Measurements from ENCODE around the gene TOX3.

DNA sequence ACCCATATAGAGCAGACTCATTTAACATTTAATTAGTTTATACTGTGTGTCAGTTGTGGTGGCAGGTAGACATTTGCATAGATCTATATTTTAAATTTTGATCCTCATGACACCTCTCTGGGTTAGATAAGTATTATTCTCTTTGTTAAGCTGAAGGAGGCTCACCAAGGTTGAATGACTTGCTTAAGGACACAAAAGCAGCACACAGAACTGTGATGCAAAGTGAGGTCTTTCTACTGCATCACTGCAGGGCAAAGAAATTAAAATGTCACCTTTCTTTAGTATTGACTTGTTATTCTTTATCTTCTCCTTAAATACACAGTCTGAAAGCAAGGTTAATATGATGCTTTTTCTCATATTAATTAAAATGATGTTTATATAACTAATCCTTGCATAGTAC, 8.6 kb upstream of the TOX3 start:
- TF ChIP-seq, protein P1, sequence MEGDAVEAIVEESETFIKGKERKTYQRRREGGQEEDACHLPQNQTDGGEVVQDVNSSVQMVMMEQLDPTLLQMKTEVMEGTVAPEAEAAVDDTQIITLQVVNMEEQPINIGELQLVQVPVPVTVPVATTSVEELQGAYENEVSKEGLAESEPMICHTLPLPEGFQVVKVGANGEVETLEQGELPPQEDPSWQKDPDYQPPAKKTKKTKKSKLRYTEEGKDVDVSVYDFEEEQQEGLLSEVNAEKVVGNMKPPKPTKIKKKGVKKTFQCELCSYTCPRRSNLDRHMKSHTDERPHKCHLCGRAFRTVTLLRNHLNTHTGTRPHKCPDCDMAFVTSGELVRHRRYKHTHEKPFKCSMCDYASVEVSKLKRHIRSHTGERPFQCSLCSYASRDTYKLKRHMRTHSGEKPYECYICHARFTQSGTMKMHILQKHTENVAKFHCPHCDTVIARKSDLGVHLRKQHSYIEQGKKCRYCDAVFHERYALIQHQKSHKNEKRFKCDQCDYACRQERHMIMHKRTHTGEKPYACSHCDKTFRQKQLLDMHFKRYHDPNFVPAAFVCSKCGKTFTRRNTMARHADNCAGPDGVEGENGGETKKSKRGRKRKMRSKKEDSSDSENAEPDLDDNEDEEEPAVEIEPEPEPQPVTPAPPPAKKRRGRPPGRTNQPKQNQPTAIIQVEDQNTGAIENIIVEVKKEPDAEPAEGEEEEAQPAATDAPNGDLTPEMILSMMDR (tag by site-specific recombination; IDR thresholded peaks at IDR 0.05), result no peak
- TF ChIP-seq ZNF785 (tag by site-specific recombination; IDR thresholded peaks at IDR 0.05) (no peak), ZBTB26 (tag by site-specific recombination; optimal IDR thresholded peaks at IDR 0.05) (no peak), WT1 (tag by site-specific recombination; IDR thresholded peaks at IDR 0.05) (no peak), EGR2 (tag by site-specific recombination; IDR thresholded peaks at IDR 0.05; ENCODE audit: low read depth) (no peak), SETDB1 (IDR thresholded peaks at IDR 0.05; ENCODE audit: insufficient read length, low read length) (no peak), BCL11A (tag by site-specific recombination; IDR thresholded peaks at IDR 0.05; ENCODE audit: low read depth) (no peak), ZNF121 (tag by site-specific recombination; IDR thresholded peaks at IDR 0.05) (no peak), YY1 (tag by site-specific recombination; IDR thresholded peaks at IDR 0.05) (no peak), REST (tag by site-specific recombination; IDR thresholded peaks at IDR 0.05) (no peak), KLF1 (tag by site-specific recombination; IDR thresholded peaks at IDR 0.05) (no peak), ZNF292 (tag by site-specific recombination; IDR thresholded peaks at IDR 0.05; ENCODE audit: borderline replicate concordance, low read depth) (no peak)
- TF ChIP-seq, protein P2, sequence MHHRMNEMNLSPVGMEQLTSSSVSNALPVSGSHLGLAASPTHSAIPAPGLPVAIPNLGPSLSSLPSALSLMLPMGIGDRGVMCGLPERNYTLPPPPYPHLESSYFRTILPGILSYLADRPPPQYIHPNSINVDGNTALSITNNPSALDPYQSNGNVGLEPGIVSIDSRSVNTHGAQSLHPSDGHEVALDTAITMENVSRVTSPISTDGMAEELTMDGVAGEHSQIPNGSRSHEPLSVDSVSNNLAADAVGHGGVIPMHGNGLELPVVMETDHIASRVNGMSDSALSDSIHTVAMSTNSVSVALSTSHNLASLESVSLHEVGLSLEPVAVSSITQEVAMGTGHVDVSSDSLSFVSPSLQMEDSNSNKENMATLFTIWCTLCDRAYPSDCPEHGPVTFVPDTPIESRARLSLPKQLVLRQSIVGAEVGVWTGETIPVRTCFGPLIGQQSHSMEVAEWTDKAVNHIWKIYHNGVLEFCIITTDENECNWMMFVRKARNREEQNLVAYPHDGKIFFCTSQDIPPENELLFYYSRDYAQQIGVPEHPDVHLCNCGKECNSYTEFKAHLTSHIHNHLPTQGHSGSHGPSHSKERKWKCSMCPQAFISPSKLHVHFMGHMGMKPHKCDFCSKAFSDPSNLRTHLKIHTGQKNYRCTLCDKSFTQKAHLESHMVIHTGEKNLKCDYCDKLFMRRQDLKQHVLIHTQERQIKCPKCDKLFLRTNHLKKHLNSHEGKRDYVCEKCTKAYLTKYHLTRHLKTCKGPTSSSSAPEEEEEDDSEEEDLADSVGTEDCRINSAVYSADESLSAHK (tag by site-specific recombination; IDR thresholded peaks at IDR 0.05), result no peak

Data from HEK293 (cell line).